Panc1 (cell line): ENCODE measurements around the gene EEF2K.

ENCODE experiments used
- POLR2AphosphoS5 ChIP-seq: IDR thresholded peaks from 2 replicates; pipeline ENCODE4 v1.6.1; 2012; ENCODE audit warnings: mild to moderate bottlenecking, low read depth, low read length, moderate library complexity
- SIN3A ChIP-seq: IDR thresholded peaks from 2 replicates; pipeline ENCODE4 v1.6.1; 2012; ENCODE audit warnings: low read depth, mild to moderate bottlenecking, low read length, moderate library complexity, borderline replicate concordance; ENCODE audit not compliant: insufficient read depth
- TF ChIP-seq, protein P1 (sequence below): fragments of 450-650 bp; IDR thresholded peaks from 2 replicates; pipeline ENCODE4 v1.5.1; 2017; ENCODE audit warnings: mild to moderate bottlenecking
- TF ChIP-seq, protein P2 (sequence below), 2 experiments: IDR thresholded peaks; 2 replicates each; pipeline ENCODE4 v1.6.1; 2011 to 2012; ENCODE audit warnings: low read depth in 2 of 2, control low read depth in 1 of 2, low read length in 1 of 2, mild to moderate bottlenecking in 1 of 2, moderate library complexity in 1 of 2; ENCODE audit not compliant: insufficient read depth in 1 of 2

DNA sequence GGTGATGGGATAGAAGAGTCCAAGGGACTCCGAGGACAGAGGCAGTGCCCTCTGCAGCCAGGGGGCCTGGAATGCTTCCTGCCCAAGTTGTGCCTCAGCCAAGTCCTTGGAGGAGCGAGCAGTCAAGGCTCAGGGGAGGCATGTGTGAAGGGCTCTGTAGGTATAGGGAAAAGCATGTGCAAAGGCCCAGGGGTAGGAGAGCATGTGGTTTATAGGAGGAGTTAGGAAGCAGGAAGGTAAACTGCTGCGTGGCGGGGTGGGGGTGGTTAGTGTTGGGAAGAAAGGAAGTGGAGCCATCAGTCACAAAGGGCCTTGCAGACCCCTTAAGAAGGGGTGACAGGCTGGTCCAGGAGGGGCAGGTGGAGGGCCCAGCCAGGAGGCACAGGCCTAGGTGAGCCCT is 98.3 kb downstream of the EEF2K start:
- TF ChIP-seq, protein P1, sequence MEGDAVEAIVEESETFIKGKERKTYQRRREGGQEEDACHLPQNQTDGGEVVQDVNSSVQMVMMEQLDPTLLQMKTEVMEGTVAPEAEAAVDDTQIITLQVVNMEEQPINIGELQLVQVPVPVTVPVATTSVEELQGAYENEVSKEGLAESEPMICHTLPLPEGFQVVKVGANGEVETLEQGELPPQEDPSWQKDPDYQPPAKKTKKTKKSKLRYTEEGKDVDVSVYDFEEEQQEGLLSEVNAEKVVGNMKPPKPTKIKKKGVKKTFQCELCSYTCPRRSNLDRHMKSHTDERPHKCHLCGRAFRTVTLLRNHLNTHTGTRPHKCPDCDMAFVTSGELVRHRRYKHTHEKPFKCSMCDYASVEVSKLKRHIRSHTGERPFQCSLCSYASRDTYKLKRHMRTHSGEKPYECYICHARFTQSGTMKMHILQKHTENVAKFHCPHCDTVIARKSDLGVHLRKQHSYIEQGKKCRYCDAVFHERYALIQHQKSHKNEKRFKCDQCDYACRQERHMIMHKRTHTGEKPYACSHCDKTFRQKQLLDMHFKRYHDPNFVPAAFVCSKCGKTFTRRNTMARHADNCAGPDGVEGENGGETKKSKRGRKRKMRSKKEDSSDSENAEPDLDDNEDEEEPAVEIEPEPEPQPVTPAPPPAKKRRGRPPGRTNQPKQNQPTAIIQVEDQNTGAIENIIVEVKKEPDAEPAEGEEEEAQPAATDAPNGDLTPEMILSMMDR, result no peak
- TF ChIP-seq SIN3A, result no peak
- TF ChIP-seq, protein P2, sequence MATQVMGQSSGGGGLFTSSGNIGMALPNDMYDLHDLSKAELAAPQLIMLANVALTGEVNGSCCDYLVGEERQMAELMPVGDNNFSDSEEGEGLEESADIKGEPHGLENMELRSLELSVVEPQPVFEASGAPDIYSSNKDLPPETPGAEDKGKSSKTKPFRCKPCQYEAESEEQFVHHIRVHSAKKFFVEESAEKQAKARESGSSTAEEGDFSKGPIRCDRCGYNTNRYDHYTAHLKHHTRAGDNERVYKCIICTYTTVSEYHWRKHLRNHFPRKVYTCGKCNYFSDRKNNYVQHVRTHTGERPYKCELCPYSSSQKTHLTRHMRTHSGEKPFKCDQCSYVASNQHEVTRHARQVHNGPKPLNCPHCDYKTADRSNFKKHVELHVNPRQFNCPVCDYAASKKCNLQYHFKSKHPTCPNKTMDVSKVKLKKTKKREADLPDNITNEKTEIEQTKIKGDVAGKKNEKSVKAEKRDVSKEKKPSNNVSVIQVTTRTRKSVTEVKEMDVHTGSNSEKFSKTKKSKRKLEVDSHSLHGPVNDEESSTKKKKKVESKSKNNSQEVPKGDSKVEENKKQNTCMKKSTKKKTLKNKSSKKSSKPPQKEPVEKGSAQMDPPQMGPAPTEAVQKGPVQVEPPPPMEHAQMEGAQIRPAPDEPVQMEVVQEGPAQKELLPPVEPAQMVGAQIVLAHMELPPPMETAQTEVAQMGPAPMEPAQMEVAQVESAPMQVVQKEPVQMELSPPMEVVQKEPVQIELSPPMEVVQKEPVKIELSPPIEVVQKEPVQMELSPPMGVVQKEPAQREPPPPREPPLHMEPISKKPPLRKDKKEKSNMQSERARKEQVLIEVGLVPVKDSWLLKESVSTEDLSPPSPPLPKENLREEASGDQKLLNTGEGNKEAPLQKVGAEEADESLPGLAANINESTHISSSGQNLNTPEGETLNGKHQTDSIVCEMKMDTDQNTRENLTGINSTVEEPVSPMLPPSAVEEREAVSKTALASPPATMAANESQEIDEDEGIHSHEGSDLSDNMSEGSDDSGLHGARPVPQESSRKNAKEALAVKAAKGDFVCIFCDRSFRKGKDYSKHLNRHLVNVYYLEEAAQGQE (IDR thresholded peaks at IDR 0.05; ENCODE audit: insufficient read depth in 1 of 2, low read depth in 2 of 2, low read length in 1 of 2), result no peak
- no peak for TF ChIP-seq POLR2AphosphoS5
